Stimulated activated CD8-positive, alpha-beta memory T cell treated with anti-CD3 and anti-CD28 coated beads, Interleukin-7, amount 100 ng/mL, for 48 hours (primary cell): ENCODE measurements around the gene SCRG1.

ENCODE experiments used
- DNase-seq, 2 donors: peaks; one replicate each; pipeline ENCODE4 v3.0.0-alpha.2; 2020; ENCODE audit warnings: low read depth in 1 of 2; ENCODE audit errors: extremely low read depth in 1 of 2

Gene SCRG1

DNA sequence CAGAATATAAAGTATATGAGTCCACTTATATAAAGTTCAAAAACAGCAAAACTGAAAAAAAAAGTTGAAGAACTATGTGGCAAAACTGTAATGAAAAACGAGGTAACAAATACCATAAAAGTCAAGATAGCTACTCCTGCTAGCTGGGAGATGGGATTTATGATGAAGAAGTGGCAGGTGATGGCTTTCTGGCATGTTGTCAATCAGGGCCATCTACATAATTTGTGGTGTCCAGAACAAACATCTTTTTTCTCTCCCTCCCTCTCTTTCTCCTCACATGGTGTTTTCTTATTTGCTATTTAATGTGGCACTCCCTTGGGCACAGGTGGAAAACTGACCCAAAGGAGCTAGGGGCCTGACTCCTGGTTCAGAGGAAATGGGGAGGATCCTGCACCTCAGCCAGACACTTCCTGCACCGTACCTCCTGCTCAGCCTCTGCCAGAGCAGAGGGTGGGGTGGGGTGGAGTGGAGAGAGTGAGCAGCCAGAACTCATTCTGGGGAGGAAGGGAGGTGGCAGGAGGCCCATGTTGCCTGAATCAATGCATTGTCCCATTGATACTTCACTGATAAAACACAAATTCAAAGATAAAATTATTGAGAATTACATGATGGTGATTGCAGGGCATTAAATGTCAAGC lies 33.4 kb downstream of the SCRG1 start:
- DNase-seq, result no peak

DNA sequence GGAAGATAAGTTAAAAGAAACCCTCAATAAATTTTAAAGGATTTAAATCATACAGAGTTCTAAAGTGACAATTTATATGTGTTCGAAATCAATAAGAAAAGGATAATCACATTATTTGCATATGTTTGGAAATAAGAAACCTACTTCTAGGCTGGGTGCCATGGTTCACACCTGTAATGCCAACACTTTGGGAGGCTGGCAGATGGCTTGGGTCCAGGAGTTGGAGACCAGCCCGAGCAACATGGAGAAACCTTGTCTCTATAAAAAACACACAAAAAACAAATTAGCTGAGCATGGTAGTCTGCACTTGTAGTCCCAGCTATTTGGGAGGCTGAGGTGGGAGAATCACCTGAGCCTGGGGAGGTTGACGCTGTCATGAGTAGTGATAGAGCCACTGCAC lies 36.2 kb downstream of the SCRG1 start:
- no peak for DNase-seq

DNA sequence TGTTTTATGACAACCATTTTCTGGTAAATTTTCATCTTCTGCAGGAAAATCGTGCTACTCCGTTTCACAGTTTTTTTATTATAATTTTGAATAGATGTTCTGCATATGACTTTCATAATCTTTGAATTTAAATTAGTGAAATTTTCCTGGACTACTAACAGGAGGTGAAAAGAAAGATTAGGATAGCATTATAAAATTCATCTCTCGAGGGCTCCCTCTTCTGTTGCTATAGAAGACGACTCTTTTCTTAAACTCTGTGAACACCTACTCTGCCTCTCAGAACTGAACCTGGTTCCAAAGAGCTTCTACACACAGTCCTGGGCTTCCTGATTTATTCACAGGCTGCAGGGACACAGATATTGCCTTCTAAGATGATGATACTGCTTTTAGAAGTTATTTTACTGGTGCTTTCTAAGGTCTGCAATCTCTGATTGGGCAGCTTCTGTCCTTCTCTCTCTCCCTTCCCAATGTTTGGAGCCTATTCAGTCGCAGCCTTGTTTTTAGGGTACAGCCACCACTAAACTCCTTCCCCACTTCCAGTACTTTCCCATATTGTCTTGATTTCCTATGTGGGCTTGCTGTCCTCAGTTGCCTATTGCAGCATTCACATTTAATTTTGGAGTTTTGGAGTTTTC lies 38.2 kb downstream of the SCRG1 start:
- DNase-seq, result no peak

DNA sequence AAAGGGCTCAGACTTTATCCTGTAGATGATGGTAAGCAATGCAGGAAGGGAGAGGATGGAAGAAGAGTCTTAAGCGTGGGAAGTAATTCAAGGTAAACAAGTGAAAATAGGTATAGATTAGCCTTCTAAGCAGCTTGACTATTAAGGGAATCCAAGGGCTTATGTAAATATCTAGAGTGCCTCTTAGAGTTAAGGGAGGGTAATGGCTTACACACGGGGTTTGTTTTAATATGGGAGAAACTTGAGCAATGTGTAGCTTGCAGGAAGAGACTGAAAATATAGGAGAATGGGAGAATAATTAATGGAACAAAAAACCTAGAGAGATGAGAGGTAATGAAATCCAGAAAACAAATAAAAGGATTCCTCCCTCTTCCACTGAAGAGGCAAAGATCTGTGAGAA lies 41.0 kb downstream of the SCRG1 start:
- DNase-seq, result no peak

DNA sequence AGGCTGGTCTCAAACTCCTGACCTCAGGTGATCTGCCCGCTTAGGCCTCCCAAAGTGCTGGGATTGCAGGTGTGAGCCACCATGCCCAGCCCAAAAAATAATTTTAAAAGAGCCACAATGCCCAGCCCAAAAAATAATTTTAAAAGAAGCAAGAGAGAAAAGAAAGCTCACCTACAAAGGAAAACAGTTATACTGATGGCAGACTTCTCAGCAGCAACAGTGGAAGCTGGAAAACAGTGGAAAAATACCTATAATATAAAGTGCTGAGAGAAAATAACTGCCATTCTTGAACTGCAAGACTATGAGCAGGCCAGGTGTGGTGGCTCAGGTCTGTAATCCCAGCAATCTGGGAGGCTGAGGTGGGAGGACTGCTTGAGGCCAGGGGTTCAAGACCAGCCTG lies 51.4 kb downstream of the SCRG1 start:
- no peak for DNase-seq

DNA sequence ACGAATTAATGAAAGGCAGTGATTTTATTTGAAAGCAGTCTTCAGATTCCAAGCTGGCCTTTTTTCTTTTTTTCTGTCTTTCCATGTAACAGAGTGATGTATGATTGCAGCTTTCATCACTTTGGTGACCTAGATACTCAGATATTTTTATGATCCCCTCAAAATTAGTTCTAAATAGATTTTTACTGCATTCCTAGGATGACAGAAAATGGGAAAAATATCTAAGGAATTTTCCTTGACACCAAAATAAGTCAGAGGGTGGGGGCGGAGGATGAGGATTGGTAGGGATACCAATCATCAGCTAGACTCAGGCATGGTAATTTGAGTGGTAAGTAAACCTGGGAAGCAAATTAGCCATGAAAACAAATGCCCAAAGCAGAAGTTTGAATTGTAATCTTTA lies 52.8 kb downstream of the SCRG1 start:
- DNase-seq, result no peak

DNA sequence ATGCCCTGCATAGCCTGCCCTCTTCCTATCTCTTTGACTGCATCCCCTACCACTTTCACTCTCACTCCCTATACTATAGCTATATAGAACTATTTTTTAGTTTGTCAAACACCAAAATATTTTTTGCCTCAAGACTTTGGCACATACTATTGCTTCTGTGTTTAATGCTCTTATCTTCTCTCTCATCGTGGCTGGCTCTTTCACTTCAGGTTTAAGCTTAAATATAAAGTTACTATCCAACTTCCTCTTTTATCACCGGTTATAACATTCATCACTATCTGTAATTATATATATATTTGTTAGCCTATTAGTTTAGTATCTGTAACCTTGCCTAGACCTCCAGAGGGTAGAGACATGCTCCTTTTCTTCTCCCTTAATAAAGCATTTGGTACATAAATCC lies 53.3 kb downstream of the SCRG1 start:
- DNase-seq, result no peak

DNA sequence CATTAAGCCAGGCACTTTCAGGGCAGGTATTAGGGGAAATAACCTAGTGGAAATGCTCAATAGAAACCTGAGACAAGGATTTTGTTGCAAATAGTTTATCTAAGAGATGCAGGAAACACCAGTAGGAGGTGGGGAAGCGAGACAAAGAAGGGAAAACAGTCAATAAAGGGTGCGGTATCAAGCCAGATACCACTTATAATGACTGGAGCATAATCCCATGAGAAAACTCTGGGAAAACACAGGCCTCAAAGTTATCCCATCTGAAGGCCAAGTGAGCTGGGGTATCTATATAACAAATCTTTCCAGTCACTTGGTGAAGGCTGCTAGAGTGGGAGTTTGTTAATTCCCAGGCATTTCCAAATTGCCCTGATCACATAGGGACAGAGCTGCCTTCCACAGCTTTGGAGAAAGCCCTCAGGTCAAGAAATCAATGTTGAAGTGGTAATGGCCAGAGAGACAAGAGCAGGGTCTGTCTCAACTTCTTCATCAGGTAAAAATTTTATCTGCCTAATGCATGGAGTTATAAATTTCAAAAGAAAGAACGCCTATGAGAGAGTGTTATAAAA lies 55.0 kb downstream of the SCRG1 start:
- DNase-seq, result no peak

DNA sequence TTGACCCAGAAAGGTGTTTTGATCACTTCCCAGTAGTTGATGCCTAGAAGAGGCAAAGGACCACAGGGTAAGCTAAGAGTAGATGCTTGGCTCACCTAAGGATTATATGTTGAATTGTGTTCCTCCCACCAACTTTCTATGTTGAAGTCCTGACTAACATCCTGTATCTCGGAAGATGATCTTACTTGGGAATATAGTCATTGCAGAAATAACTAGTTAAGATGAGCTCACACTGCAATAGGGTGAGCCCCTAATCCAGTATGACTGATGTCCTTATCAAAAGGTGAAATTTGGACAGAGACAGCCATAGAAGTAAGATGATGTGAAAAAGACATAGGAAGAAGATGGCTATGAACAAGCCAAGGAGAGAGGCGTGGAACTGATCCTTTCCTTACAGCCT lies 61.5 kb downstream of the SCRG1 start:
- no peak for DNase-seq

DNA sequence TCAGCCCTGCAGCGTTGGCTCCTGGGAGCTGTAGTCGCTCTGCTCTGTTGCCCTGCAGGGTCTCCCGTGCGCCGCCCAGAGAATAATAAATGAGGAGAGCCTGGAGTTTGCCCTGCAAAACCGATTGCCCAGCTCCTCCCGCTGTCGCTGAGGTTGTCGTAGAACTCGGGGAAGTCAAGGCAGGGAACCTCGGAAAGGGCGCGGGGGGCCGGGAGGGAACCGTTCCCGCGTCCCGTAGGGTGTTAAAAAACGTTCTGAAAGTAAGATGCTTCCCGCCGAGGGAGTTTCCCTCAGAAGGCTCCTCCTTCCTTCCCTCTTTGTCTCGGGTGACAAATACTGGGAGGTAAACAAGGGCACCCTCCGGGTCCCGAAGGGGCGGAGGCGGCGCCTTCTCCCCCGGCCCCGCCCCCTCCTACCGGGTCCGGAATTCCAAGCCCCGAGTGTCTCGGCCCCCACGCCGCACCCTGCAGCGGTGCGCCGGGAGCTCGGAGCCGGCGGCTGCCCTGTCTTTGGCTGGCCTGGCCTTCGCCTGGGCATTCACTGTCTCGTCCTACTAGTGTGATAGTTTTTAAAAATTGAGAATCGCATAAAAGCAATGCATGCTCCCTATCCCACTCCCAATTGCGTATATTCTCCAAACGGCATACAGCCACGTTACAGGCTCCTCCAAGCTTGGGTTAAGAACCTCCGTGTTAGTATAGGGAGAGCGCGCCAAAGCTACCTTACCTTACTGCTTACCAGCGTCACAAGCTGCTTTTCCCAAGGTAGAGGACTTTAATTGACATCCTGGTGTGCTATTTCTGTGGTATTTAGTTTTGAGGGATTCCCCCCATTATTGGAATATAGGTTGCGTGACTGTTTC lies 63.8 kb downstream of the SCRG1 start:
- DNase-seq, result peak; percentile 33 to 48
